ENCODE results near the gene PXT1.
"Not testable (repeated sequence)": the region's sequence is repeated elsewhere in the genome, so short reads cannot be mapped to it uniquely, and the experiment has no call there.

The PXT1 gene

DNA sequence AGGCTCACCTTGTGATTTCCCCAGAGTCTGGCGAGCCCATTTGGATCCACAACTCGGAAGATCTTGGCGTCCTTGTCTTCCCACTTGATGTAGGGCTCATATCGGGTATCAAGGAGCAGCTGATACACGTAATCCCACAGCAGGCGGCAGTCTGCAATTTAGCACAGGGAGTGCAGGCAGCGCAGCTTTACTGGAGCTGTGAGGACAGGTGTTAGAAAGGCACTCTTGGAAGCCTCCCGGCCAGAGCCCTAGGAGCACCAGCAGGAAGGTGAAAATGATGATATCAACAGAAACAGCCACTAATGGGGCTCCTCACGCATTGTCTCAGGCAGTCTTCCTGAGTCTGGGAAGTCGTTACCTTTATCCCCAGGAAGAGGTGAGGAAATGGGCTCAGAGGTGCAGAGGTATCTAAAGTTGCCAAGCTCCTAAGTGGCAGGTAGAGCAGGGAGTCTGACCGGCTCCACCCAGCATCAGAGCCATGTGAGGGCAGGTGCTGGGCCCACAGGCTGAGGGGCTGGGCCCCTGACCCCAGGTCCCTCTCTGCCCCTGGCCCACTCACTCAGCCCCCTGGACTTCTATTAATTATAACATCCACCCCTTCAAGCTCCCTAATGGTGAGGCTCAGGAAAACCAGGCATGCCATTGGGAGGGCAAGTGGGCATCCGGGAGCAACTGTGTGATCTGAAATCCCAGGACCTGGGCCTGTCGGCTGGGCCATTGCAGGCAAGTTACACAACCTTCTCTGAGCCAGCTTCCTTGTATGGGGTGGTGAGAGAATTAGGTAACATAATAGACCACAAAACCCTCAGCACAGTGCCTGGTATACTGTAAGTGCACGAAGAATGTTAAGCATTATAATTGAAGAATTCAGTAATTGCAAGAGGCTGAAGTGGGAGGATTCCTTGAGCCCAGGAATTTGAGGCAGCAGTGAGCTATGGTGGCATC, 73.5 kb downstream of the PXT1 start:
- no peaks in the 10 kb centered on the region for H3K79me2 ChIP-seq (ENCODE audit: insufficient read depth, low read depth)
- H4K20me1 ChIP-seq (ENCODE audit: insufficient read depth) = no peaks in the 10 kb centered on the region
- no peaks in the 10 kb centered on the region for H3K36me3 ChIP-seq (ENCODE audit: insufficient read depth)
- no peak overlapping the region for H2AFZ ChIP-seq (ENCODE audit: low read depth)
- H3K9ac ChIP-seq = no peak overlapping the region
- TF ChIP-seq, protein P1, sequence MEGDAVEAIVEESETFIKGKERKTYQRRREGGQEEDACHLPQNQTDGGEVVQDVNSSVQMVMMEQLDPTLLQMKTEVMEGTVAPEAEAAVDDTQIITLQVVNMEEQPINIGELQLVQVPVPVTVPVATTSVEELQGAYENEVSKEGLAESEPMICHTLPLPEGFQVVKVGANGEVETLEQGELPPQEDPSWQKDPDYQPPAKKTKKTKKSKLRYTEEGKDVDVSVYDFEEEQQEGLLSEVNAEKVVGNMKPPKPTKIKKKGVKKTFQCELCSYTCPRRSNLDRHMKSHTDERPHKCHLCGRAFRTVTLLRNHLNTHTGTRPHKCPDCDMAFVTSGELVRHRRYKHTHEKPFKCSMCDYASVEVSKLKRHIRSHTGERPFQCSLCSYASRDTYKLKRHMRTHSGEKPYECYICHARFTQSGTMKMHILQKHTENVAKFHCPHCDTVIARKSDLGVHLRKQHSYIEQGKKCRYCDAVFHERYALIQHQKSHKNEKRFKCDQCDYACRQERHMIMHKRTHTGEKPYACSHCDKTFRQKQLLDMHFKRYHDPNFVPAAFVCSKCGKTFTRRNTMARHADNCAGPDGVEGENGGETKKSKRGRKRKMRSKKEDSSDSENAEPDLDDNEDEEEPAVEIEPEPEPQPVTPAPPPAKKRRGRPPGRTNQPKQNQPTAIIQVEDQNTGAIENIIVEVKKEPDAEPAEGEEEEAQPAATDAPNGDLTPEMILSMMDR (conservative IDR thresholded peaks at IDR 0.05; ENCODE audit: low read depth, low read length) = no peak
- H3K27ac ChIP-seq = no peak overlapping the region
- no peaks in the 10 kb centered on the region for H3K27me3 ChIP-seq (ENCODE audit: insufficient read depth, low read depth)
- peaks cover 8% of the 10 kb centered on the region for H3K4me1 ChIP-seq (ENCODE audit: low read depth, poor library complexity, severe bottlenecking)
- H3K4me2 ChIP-seq = no peak overlapping the region
- H3K4me3 ChIP-seq (IDR thresholded peaks at IDR 0.05; ENCODE audit: insufficient read depth, low read depth, low read length) = no peak overlapping the region

DNA sequence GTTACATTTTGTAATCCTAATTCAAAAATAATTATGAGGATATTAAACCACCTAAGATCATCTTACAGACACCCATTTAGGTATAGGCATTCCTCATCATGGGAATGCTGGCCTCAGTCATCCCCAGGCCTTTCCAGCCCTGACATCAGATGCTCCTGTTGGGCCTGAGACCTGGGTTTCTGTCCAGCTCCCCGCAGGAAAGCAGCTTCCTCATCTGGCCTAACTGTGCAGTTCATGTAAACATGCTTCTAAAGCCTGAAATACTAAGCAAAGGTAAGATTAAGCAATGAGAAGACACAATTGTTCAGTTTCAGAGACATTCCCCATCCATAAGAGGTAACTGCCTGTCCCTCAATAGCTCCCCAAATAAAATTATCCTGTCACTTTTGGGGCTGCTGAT, 74.2 kb downstream of the PXT1 start:
- Histone ChIP-seq H3K36me3 (ENCODE audit: insufficient read depth) (no peaks in the 10 kb centered on the region), H2AFZ (ENCODE audit: low read depth) (no peak overlapping the region), H3K27me3 (ENCODE audit: insufficient read depth, low read depth) (no peaks in the 10 kb centered on the region), H3K4me1 (ENCODE audit: low read depth, poor library complexity, severe bottlenecking) (peaks cover 8% of the 10 kb centered on the region), H4K20me1 (ENCODE audit: insufficient read depth) (no peaks in the 10 kb centered on the region), H3K9ac (no peak overlapping the region), H3K4me3 (IDR thresholded peaks at IDR 0.05; ENCODE audit: insufficient read depth, low read depth, low read length) (no peak overlapping the region), H3K4me2 (no peak overlapping the region), H3K79me2 (ENCODE audit: insufficient read depth, low read depth) (no peaks in the 10 kb centered on the region), H3K27ac (no peak overlapping the region)
- TF ChIP-seq, protein P1 (conservative IDR thresholded peaks at IDR 0.05; ENCODE audit: low read depth, low read length) = no peak

DNA sequence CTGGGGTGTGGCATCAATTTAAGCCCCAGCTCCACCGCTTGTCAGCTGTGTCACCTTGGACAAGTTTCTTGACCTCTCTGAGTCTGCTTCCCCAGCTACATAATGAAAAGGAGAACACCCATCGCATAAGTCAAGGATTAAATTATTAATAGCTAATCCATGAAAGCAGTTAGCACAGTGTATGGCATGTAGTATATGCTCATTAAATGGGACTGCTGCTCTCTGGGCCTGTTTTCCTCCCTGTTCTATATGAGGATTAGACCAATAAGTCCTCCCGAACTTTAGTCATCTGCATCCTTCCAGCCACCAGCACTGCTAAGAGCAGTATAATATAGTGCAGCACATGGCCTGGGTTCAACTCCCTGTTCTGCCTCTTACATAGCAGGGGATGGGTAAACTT, 74.9 kb downstream of the PXT1 start:
- TF ChIP-seq, protein P1 (conservative IDR thresholded peaks at IDR 0.05; ENCODE audit: low read depth, low read length) = no peak
- Histone ChIP-seq H4K20me1 (ENCODE audit: insufficient read depth) (no peaks in the 10 kb centered on the region), H3K36me3 (ENCODE audit: insufficient read depth) (no peaks in the 10 kb centered on the region), H2AFZ (ENCODE audit: low read depth) (no peak overlapping the region), H3K4me2 (no peak overlapping the region), H3K4me3 (IDR thresholded peaks at IDR 0.05; ENCODE audit: insufficient read depth, low read depth, low read length) (no peak overlapping the region), H3K27ac (no peak overlapping the region), H3K4me1 (ENCODE audit: low read depth, poor library complexity, severe bottlenecking) (peaks cover 8% of the 10 kb centered on the region), H3K79me2 (ENCODE audit: insufficient read depth, low read depth) (no peaks in the 10 kb centered on the region), H3K27me3 (ENCODE audit: insufficient read depth, low read depth) (no peaks in the 10 kb centered on the region), H3K9ac (no peak overlapping the region)

DNA sequence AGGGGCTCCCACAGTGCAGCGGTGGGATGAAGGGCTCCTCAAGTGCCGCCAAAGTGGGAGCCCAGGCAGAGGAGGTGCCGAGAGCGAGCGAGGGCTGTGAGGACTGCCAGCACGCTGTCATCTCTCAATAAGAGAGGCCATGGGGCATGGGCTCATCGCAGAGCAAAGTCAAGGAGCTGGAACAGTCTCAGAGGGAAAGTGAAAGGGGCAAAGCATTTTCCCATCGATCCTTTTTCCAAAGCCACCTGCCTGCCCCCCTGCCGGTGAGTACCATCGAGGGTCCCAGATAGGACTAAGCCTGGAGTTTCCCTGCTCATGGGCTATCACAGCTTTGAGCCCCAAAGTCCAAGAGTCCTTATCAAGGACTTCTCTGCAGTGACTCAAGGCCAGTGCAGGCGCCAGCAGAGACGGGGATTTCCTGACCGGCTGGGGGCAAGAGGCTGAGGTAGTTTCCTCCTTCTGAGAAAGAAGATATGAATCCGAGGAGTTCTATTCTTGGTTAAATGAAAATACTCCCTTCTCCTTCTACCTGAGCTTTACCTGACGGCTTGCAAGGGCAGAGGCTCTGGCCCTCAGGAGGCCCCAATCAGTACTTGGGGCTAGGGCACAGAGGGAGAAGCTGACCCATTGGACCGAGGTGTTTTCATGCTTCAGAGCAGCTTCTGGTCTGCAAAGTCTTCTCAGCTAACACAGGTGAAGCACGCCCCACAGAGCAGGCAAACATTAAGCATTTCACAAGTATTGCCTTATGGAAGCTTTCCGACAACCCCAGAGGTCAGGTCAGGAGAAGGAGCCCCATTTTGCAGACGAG, 77.8 kb downstream of the PXT1 start:
- no peak overlapping the region for H3K4me3 ChIP-seq (IDR thresholded peaks at IDR 0.05; ENCODE audit: insufficient read depth, low read depth, low read length)
- H2AFZ ChIP-seq (ENCODE audit: low read depth) = peak overlapping the region; percentile 11; the same call in 1 of the 2 replicates
- TF ChIP-seq, protein P1 (conservative IDR thresholded peaks at IDR 0.05; ENCODE audit: low read depth, low read length) = no peak

DNA sequence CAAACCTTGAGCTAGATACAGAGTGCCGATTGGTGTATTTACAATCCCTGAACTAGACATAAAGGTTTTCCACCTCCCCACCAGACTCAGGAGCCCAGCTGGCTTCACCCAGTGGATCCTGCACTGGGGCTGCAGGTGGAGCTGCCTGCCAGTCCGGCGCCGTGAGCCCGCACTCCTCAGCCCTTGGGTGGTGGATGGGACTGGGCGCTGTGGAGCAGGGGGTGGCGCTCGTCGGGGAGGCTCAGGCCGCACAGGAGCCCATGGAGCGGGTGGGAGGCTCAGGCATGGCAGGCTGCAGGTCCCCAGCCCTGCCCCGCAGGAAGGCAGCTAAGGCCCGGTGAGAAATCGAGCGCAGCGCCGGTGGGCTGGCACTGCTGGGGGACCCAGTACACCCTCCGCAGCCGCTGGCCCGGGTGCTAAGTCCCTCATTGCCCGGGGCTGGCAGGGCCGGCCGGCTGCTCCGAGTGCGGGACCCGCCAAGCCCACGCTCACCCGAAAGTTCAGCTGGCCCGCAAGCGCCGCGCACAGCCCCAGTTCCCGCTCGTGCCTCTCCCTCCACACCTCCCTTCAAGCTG, 78.5 kb downstream of the PXT1 start:
- H3K27me3 ChIP-seq (ENCODE audit: insufficient read depth, low read depth); H3K36me3 ChIP-seq (ENCODE audit: insufficient read depth); H3K4me2 ChIP-seq; H4K20me1 ChIP-seq (ENCODE audit: insufficient read depth); H3K4me3 ChIP-seq (IDR thresholded peaks at IDR 0.05; ENCODE audit: insufficient read depth, low read depth, low read length); H3K79me2 ChIP-seq (ENCODE audit: insufficient read depth, low read depth); H2AFZ ChIP-seq (ENCODE audit: low read depth); H3K4me1 ChIP-seq (ENCODE audit: low read depth, poor library complexity, severe bottlenecking); H3K9ac ChIP-seq; H3K27ac ChIP-seq: not testable (repeated sequence)

More for the DNA sequence above, 77.8 kb downstream of the PXT1 start:
- no peaks in the 10 kb centered on the region for H3K27me3 ChIP-seq (ENCODE audit: insufficient read depth, low read depth)
- H4K20me1 ChIP-seq (ENCODE audit: insufficient read depth) = no peaks in the 10 kb centered on the region
- H3K79me2 ChIP-seq (ENCODE audit: insufficient read depth, low read depth) = no peaks in the 10 kb centered on the region
- no peak overlapping the region for H3K27ac ChIP-seq
- H3K36me3 ChIP-seq (ENCODE audit: insufficient read depth) = no peaks in the 10 kb centered on the region
- peaks cover 8% of the 10 kb centered on the region for H3K4me1 ChIP-seq (ENCODE audit: low read depth, poor library complexity, severe bottlenecking)
- no peak overlapping the region for H3K4me2 ChIP-seq
- H3K9ac ChIP-seq = no peak overlapping the region

DNA sequence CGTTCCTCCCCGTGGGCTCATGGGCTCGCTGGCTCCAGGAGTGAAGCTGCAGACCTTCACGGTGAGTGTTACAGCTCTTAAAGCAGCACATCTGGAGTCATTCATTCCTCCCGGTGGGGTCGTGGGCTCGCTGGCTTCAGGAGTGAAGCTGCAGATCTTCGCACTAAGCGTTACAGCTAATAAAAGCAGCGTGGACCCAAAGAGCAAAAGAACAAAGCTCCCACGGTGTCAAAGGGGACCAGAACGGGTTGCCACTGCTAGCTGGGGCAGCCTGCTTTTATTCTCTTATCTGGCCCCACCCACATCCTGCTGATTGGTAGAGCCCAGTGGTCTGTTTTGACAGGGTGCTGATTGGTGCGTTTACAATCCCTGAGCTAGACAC, 79.3 kb downstream of the PXT1 start:
- H3K27ac ChIP-seq; H3K4me3 ChIP-seq (IDR thresholded peaks at IDR 0.05; ENCODE audit: insufficient read depth, low read depth, low read length); H4K20me1 ChIP-seq (ENCODE audit: insufficient read depth); H3K36me3 ChIP-seq (ENCODE audit: insufficient read depth); H3K27me3 ChIP-seq (ENCODE audit: insufficient read depth, low read depth); H3K4me2 ChIP-seq; H3K79me2 ChIP-seq (ENCODE audit: insufficient read depth, low read depth); H2AFZ ChIP-seq (ENCODE audit: low read depth); H3K9ac ChIP-seq: not testable (repeated sequence)
- peaks cover 11% of the 10 kb centered on the region for H3K4me1 ChIP-seq (ENCODE audit: low read depth, poor library complexity, severe bottlenecking)

All from KMS-11 (cell line).